ENCODE results near the gene KLHDC8A. TPM values are rescaled to one million over a fixed set of nuclear protein-coding genes. Genes with fewer than 3 reads are reported as not detected.

Gene KLHDC8A
- total and polyA plus RNA-seq, 2 donors (not counting 3 experiments of a cell fraction or from before 2014, with no cell fraction given) = not detected

DNA sequence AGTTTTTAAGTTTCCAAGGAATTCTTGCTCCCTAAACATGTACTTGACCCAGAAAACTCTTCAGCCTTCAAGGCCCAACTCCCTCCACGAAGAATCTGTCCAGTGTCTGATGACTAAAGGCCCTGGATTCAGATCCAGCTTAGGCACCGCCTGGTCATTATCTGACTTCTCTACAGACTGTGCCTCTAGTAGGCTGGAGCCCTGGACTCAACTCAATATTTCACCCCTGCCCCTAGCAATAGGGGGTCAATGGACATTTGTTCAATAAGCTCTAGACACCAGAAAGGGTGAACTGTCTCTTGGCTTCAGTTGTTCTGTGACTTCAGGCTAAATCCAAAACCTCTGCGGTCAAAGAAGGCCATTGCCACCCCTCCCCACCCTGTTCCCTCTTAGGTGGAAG lies 69.6 kb downstream of the KLHDC8A start:
- Histone ChIP-seq H2AFZ (ENCODE audit: low read depth, low read length) (no peak overlapping the region), H3K4me3 (replicated peaks in 1 of 3; ENCODE audit: insufficient read depth in 1 of 3, low read depth in 1 of 3, low read length in 3 of 3) (no peak overlapping the region), H4K20me1 (replicated peaks; ENCODE audit: control insufficient read depth, extremely low read depth, insufficient read depth, low read length) (no peaks in the 10 kb centered on the region), H3K9me3 (replicated peaks; ENCODE audit: control insufficient read depth, insufficient read depth, low read length) (no peaks in the 10 kb centered on the region), H3K36me3 (ENCODE audit: control insufficient read depth in 2 of 2, extremely low read depth in 1 of 2, insufficient read depth in 2 of 2, low read length in 2 of 2) (no peaks in the 10 kb centered on the region), H3K4me1 (ENCODE audit: control insufficient read depth, extremely low read depth, insufficient read depth, low read length) (peaks cover 34% of the 10 kb centered on the region), H3K4me2 (ENCODE audit: insufficient read depth, low read length) (no peak overlapping the region), H3K79me2 (ENCODE audit: control insufficient read depth, insufficient read depth, low read length) (no peaks in the 10 kb centered on the region), H3K9ac (replicated peaks; ENCODE audit: extremely low read depth, insufficient read depth, low read length) (no peak overlapping the region), H3K27me3 (ENCODE audit: control insufficient read depth in 2 of 2, insufficient read depth in 2 of 2, low read length in 2 of 2) (no peaks in the 10 kb centered on the region), H3K9me1 (replicated peaks; ENCODE audit: control insufficient read depth, extremely low read depth, insufficient read depth, low read length) (no peaks in the 10 kb centered on the region), H3K27ac (ENCODE audit: insufficient read depth, low read depth, low read length) (no peak overlapping the region)
- POLR2A ChIA-PET = no interaction called here
- CTCF ChIA-PET = interaction anchor here (1.7 to 3.3 kb wide), 2 partner anchors 13 to 37 kb away, joined by 14 to 21 read pairs; no protein-coding TSS in a partner anchor
- intact Hi-C loops (cut with micrococcal nuclease) = no loop called here
- dilution Hi-C loops (cut with MboI; ENCODE audit: extremely low pct_ligation_motif_present, low sequenced_read_pairs) = no loop called here
- no peak for DNase-seq (ENCODE audit: low read depth, low spot score)
- TF ChIP-seq MYC (IDR thresholded peaks at IDR 0.05; ENCODE audit: low read depth, low read length) = no peak
- no peak for FAIRE-seq
- BruUV-seq (replicated peaks) = no TSS peak

DNA sequence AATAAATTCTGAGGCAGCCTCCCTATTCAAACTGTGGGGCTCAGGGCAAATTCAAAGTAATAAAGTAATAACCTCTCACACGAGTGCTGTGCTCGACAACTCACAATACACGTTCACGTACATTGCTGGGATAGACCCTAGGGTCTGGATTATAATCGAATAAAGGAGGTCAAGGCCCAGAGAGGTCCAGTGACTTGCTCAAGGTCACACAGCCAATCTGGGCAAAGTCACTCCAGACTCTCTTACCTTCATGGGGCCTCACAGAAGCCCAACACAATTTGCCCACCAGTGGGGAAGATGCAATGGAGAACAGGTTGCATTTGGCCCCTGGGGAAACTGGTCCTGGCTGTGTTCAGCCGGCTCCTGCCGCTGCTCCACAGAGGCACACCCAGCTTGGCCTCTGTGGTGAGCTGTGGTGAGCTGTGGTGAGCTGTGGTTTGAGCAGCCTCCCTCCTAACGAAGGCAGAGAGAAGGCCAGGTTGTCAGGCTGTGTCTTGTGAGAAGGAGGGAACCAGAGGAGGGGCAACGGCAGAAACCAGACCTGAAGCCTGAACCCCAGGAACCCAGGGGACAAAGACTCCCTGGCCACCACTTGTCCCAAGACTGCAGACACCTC lies 70.3 kb downstream of the KLHDC8A start:
- CTCF ChIA-PET = interaction anchor here (2.5 to 17.5 kb wide), 3 partner anchors 7 to 41 kb away, joined by 21 to 1536 read pairs (median 53); partner anchors contain the start of gene NUAK2
- peaks cover 34% of the 10 kb centered on the region for H3K4me1 ChIP-seq (ENCODE audit: control insufficient read depth, extremely low read depth, insufficient read depth, low read length)

More for the DNA sequence above, 70.3 kb downstream of the KLHDC8A start:
- POLR2A ChIA-PET = no interaction called here
- no peak overlapping the region for H3K4me3 ChIP-seq (replicated peaks in 1 of 3; ENCODE audit: insufficient read depth in 1 of 3, low read depth in 1 of 3, low read length in 3 of 3)
- DNase-seq (ENCODE audit: low read depth, low spot score) (no peak), FAIRE-seq (no peak)
- BruUV-seq (replicated peaks) = no TSS peak
- no peak overlapping the region for H3K9ac ChIP-seq (replicated peaks; ENCODE audit: extremely low read depth, insufficient read depth, low read length)
- no peaks in the 10 kb centered on the region for H3K9me1 ChIP-seq (replicated peaks; ENCODE audit: control insufficient read depth, extremely low read depth, insufficient read depth, low read length)
- H3K9me3 ChIP-seq (replicated peaks; ENCODE audit: control insufficient read depth, insufficient read depth, low read length) = no peaks in the 10 kb centered on the region
- no peak overlapping the region for H3K27ac ChIP-seq (ENCODE audit: insufficient read depth, low read depth, low read length)
- H3K36me3 ChIP-seq (ENCODE audit: control insufficient read depth in 2 of 2, extremely low read depth in 1 of 2, insufficient read depth in 2 of 2, low read length in 2 of 2) = no peaks in the 10 kb centered on the region
- H3K27me3 ChIP-seq (ENCODE audit: control insufficient read depth in 2 of 2, insufficient read depth in 2 of 2, low read length in 2 of 2) = no peaks in the 10 kb centered on the region
- intact Hi-C loops (cut with micrococcal nuclease) (no loop called here), dilution Hi-C loops (cut with MboI; ENCODE audit: extremely low pct_ligation_motif_present, low sequenced_read_pairs) (no loop called here)
- H3K79me2 ChIP-seq (ENCODE audit: control insufficient read depth, insufficient read depth, low read length) = no peaks in the 10 kb centered on the region
- H4K20me1 ChIP-seq (replicated peaks; ENCODE audit: control insufficient read depth, extremely low read depth, insufficient read depth, low read length) = no peaks in the 10 kb centered on the region
- no peak overlapping the region for H2AFZ ChIP-seq (ENCODE audit: low read depth, low read length)
- TF ChIP-seq MYC (IDR thresholded peaks at IDR 0.05; ENCODE audit: low read depth, low read length) = no peak
- no peak for TF ChIP-seq FOS (IDR thresholded peaks at IDR 0.05; ENCODE audit: borderline replicate concordance, insufficient read depth, low read length)
- TF ChIP-seq EZH2 (IDR thresholded peaks at IDR 0.05; ENCODE audit: borderline replicate concordance, low read depth, low read length, severe bottlenecking) = no peak
- TF ChIP-seq POLR2A (IDR thresholded peaks at IDR 0.05; ENCODE audit: low read depth, low read length) = no peak
- TF ChIP-seq, protein P1, sequence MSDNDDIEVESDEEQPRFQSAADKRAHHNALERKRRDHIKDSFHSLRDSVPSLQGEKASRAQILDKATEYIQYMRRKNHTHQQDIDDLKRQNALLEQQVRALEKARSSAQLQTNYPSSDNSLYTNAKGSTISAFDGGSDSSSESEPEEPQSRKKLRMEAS (IDR thresholded peaks at IDR 0.05; ENCODE audit: insufficient read depth, insufficient read length) = no peak
- TF ChIP-seq GATA2 (IDR thresholded peaks at IDR 0.05; ENCODE audit: insufficient read depth, insufficient read length, low read depth, low read length) = no peak
- no peak for TF ChIP-seq JUN (IDR thresholded peaks at IDR 0.05; ENCODE audit: borderline replicate concordance, insufficient read depth, insufficient read length, low read depth)
- no peak for TF ChIP-seq POLR2AphosphoS5 (IDR thresholded peaks at IDR 0.05; ENCODE audit: insufficient read depth, low read depth, low read length)
- TF ChIP-seq, protein P2, sequence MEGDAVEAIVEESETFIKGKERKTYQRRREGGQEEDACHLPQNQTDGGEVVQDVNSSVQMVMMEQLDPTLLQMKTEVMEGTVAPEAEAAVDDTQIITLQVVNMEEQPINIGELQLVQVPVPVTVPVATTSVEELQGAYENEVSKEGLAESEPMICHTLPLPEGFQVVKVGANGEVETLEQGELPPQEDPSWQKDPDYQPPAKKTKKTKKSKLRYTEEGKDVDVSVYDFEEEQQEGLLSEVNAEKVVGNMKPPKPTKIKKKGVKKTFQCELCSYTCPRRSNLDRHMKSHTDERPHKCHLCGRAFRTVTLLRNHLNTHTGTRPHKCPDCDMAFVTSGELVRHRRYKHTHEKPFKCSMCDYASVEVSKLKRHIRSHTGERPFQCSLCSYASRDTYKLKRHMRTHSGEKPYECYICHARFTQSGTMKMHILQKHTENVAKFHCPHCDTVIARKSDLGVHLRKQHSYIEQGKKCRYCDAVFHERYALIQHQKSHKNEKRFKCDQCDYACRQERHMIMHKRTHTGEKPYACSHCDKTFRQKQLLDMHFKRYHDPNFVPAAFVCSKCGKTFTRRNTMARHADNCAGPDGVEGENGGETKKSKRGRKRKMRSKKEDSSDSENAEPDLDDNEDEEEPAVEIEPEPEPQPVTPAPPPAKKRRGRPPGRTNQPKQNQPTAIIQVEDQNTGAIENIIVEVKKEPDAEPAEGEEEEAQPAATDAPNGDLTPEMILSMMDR (IDR thresholded peaks at IDR 0.05; ENCODE audit: extremely low read depth in 1 of 2, insufficient read depth in 1 of 2, low read depth in 1 of 2, low read length in 2 of 2) = no peak
- no peak overlapping the region for H3K4me2 ChIP-seq (ENCODE audit: insufficient read depth, low read length)
